ENCODE results near the gene CTSK.
"Not testable (repeated sequence)": the region's sequence is repeated elsewhere in the genome, so short reads cannot be mapped to it uniquely, and the experiment has no call there.

CTSK gene

GRCh38 chr1:150777544-150777943 lies 30.5 kb downstream of the CTSK start:
- peaks cover 4% of the 10 kb centered on the region for H3K36me3 ChIP-seq (replicated peaks; ENCODE audit: low read depth, low read length)
- H3K9me3 ChIP-seq (ENCODE audit: insufficient read depth, low read length): 0 out of 2 replicates have a peak, but pooled peaks cover 5% of the 10 kb centered on the region
- H4K20me1 ChIP-seq (ENCODE audit: insufficient read depth, low read length): no peaks in the 10 kb centered on the region
- no peak overlapping the region for H3K27ac ChIP-seq (ENCODE audit: low read length)
- H3K4me2 ChIP-seq (ENCODE audit: low read length): no peak overlapping the region
- no peak overlapping the region for H3K4me3 ChIP-seq (ENCODE audit: low read length)
- no peaks in the 10 kb centered on the region for H3K79me2 ChIP-seq (ENCODE audit: low read length)
- H3K27me3 ChIP-seq (ENCODE audit: low read depth, low read length): no peaks in the 10 kb centered on the region
- no peak for TF ChIP-seq CTCF (IDR thresholded peaks at IDR 0.05; ENCODE audit: low read depth, low read length)
- no peak for TF ChIP-seq EZH2phosphoT487 (IDR thresholded peaks at IDR 0.05; ENCODE audit: low read depth)
- H3K9ac ChIP-seq (ENCODE audit: low read length): no peak overlapping the region
- H2AFZ ChIP-seq (ENCODE audit: low read depth, low read length): no peak overlapping the region
- H3K4me1 ChIP-seq (ENCODE audit: low read length): peaks cover 16% of the 10 kb centered on the region

DNA sequence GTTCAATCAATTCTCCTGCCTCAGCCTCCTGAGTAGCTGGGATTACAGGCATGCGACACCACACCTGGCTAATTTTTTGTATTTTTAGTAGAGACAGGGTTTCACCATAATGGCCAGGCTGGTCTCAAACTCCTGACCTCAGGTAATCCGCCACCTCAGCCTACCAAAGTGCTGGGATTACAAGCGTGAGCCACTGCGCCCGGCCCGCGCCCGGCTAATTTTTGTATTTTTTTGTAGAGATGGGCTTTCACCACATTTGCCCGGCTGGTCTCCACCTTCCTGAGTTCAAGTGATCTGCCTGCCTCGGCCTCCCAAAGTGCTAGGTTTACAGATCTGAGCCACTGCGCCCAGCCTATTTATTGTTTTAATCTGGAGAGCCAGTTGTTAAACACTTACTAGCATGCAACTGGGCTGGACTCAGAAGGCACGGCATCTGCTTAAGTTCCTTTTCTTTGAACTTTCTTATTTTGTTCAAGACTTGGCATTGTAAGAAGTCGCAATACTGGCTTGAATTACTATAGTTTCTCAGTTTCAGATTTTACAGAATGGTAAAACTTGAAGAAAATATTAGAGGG lies 32.0 kb downstream of the CTSK start:
- not testable (repeated sequence) for H4K20me1 ChIP-seq (ENCODE audit: insufficient read depth, low read length); H3K4me3 ChIP-seq (ENCODE audit: low read length); H3K27me3 ChIP-seq (ENCODE audit: low read depth, low read length); H2AFZ ChIP-seq (ENCODE audit: low read depth, low read length); H3K79me2 ChIP-seq (ENCODE audit: low read length); H3K36me3 ChIP-seq (replicated peaks; ENCODE audit: low read depth, low read length); H3K9me3 ChIP-seq (ENCODE audit: insufficient read depth, low read length); H3K9ac ChIP-seq (ENCODE audit: low read length); H3K4me2 ChIP-seq (ENCODE audit: low read length); H3K27ac ChIP-seq (ENCODE audit: low read length)
- H3K4me1 ChIP-seq (ENCODE audit: low read length): peaks cover 16% of the 10 kb centered on the region

DNA sequence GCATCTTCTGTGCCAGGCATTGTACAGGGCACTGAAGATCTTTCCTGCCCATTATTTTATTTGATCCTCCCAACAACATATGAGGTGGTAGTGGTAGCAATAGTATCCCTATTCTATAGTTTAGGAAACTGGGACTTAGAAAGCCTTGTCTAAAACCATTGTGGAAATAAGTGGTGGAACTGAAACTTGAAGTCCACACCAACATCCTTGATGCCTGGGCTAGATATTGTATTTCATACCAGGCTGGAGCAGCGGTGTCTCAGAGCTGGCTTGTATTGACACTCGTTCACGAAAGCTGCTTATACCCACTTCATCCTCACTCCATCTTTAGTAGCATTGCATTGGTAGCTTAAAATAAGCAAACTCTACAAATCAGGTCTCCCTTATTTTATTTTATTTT lies 32.8 kb downstream of the CTSK start:
- no peak for TF ChIP-seq CTCF (IDR thresholded peaks at IDR 0.05; ENCODE audit: low read depth, low read length)
- no peak for TF ChIP-seq EZH2phosphoT487 (IDR thresholded peaks at IDR 0.05; ENCODE audit: low read depth)
- no peak overlapping the region for H2AFZ ChIP-seq (ENCODE audit: low read depth, low read length)
- 0 out of 2 replicates have a peak, but pooled peaks cover 2% of the 10 kb centered on the region for H3K9me3 ChIP-seq (ENCODE audit: insufficient read depth, low read length)
- H3K79me2 ChIP-seq (ENCODE audit: low read length): no peaks in the 10 kb centered on the region
- H3K4me3 ChIP-seq (ENCODE audit: low read length): no peak overlapping the region
- no peak overlapping the region for H3K4me2 ChIP-seq (ENCODE audit: low read length)
- no peak overlapping the region for H3K27ac ChIP-seq (ENCODE audit: low read length)
- H3K9ac ChIP-seq (ENCODE audit: low read length): no peak overlapping the region
- no peaks in the 10 kb centered on the region for H4K20me1 ChIP-seq (ENCODE audit: insufficient read depth, low read length)
- H3K4me1 ChIP-seq (ENCODE audit: low read length): peaks cover 16% of the 10 kb centered on the region
- H3K27me3 ChIP-seq (ENCODE audit: low read depth, low read length): no peaks in the 10 kb centered on the region
- H3K36me3 ChIP-seq (replicated peaks; ENCODE audit: low read depth, low read length): peaks cover 1% of the 10 kb centered on the region

- no peak for TF ChIP-seq EZH2phosphoT487 (IDR thresholded peaks at IDR 0.05; ENCODE audit: low read depth)
- TF ChIP-seq CTCF (IDR thresholded peaks at IDR 0.05; ENCODE audit: low read depth, low read length): no peak
- H3K4me1 ChIP-seq (ENCODE audit: low read length): peaks cover 5% of the 10 kb centered on the region
- no peak overlapping the region for H3K9ac ChIP-seq (ENCODE audit: low read length)
- no peak overlapping the region for H3K4me3 ChIP-seq (ENCODE audit: low read length)
- H3K79me2 ChIP-seq (ENCODE audit: low read length): no peaks in the 10 kb centered on the region
- H3K36me3 ChIP-seq (replicated peaks; ENCODE audit: low read depth, low read length): no peaks in the 10 kb centered on the region
- H3K27me3 ChIP-seq (ENCODE audit: low read depth, low read length): no peaks in the 10 kb centered on the region
- H3K4me2 ChIP-seq (ENCODE audit: low read length): no peak overlapping the region
- no peak overlapping the region for H2AFZ ChIP-seq (ENCODE audit: low read depth, low read length)
- H3K27ac ChIP-seq (ENCODE audit: low read length): no peak overlapping the region
- no peaks in the 10 kb centered on the region for H4K20me1 ChIP-seq (ENCODE audit: insufficient read depth, low read length)
- H3K9me3 ChIP-seq (ENCODE audit: insufficient read depth, low read length): no peaks in the 10 kb centered on the region
Measured at GRCh38 chr1:150772326-150772725, 35.7 kb downstream of the CTSK start.

GRCh38 chr1:150767704-150768103 lies 40.4 kb downstream of the CTSK start:
- H3K27ac ChIP-seq (ENCODE audit: low read length); H3K27me3 ChIP-seq (ENCODE audit: low read depth, low read length); H3K9ac ChIP-seq (ENCODE audit: low read length); H2AFZ ChIP-seq (ENCODE audit: low read depth, low read length); H3K4me2 ChIP-seq (ENCODE audit: low read length); H3K9me3 ChIP-seq (ENCODE audit: insufficient read depth, low read length); H3K4me3 ChIP-seq (ENCODE audit: low read length); H4K20me1 ChIP-seq (ENCODE audit: insufficient read depth, low read length): not testable (repeated sequence)
- Histone ChIP-seq H3K79me2 (ENCODE audit: low read length) (peaks cover 27% of the 10 kb centered on the region), H3K36me3 (replicated peaks; ENCODE audit: low read depth, low read length) (peaks cover 11% of the 10 kb centered on the region), H3K4me1 (ENCODE audit: low read length) (peaks cover 30% of the 10 kb centered on the region)

DNA sequence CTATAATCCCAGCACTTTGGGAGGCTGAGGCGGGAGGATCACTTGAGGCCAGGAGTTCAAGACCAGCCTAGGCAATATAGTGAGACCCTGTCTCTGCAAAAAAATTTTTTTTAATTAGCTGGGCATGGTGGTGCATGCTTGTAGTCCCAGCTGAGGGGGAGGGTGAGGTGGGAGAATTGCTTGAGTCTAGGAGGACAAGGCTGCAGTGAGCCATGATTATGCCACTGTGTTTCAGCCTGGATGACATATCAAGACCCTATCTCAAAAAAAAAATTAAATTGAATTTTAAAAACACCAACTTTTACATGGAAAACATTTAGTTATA lies 42.1 kb downstream of the CTSK start:
- Histone ChIP-seq H3K36me3 (replicated peaks; ENCODE audit: low read depth, low read length) (peaks cover 27% of the 10 kb centered on the region), H3K27ac (ENCODE audit: low read length) (peak overlapping the region; percentile 97), H4K20me1 (ENCODE audit: insufficient read depth, low read length) (peaks cover 16% of the 10 kb centered on the region), H3K79me2 (ENCODE audit: low read length) (peaks cover 45% of the 10 kb centered on the region), H3K4me2 (ENCODE audit: low read length) (peak overlapping the region; percentile 95), H3K9ac (ENCODE audit: low read length) (peak overlapping the region; percentile 93), H3K4me3 (ENCODE audit: low read length) (peak overlapping the region; percentile 82), H3K4me1 (ENCODE audit: low read length) (peaks cover 37% of the 10 kb centered on the region)
- not testable (repeated sequence) for H3K9me3 ChIP-seq (ENCODE audit: insufficient read depth, low read length); H3K27me3 ChIP-seq (ENCODE audit: low read depth, low read length); H2AFZ ChIP-seq (ENCODE audit: low read depth, low read length)
